Gastroesophageal sphincter (tissue), 3 donors: ENCODE data around the gene SELENBP1.

ENCODE experiments used
- CTCF ChIP-seq, 4 experiments: fragments of 200-600 bp in 2 of 4; fragments of 450-650 bp in 2 of 4; sonication (generic) in 1 of 4; IDR thresholded peaks; one replicate each; pipeline ENCODE4 v1.5.1; 2017 to 2019; ENCODE audit warnings: antibody characterized with exemption in 4 of 4, mild to moderate bottlenecking in 2 of 4, moderate library complexity in 2 of 4
- EP300 ChIP-seq: sonication (generic); formaldehyde crosslinking; IDR thresholded peaks from one replicate; pipeline ENCODE4 v1.6.1; 2017; ENCODE audit warnings: antibody characterized with exemption, mild to moderate bottlenecking
- POLR2A ChIP-seq, 2 donors: fragments of 450-650 bp; IDR thresholded peaks; one replicate each; pipeline ENCODE4 v1.6.1; 2017; ENCODE audit warnings: antibody characterized with exemption in 2 of 2, mild to moderate bottlenecking in 2 of 2, moderate library complexity in 1 of 2
- POLR2AphosphoS5 ChIP-seq: sonication (generic); formaldehyde crosslinking; IDR thresholded peaks from one replicate; pipeline ENCODE4 v1.6.1; 2017; ENCODE audit warnings: antibody characterized with exemption

DNA sequence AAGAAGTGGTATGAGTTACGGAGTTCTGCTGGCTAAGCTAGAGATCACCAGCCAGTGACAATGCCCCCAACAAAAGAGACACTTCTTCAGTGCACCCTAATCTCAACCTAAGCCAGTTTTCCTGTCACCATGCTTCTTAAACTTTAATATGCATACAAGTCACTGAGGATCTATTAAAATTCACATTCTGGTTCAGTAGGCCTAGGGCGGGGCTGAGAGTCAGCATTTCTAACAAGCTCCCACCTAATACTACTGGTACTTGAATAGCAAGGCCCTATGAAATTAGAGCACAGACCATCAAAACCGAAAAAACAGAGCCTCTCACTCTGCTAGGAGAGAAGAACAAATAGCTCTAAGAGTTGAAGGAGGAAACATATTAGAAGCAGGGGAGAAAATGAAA lies 34.8 kb upstream of the SELENBP1 start:
- no peak for TF ChIP-seq CTCF (IDR thresholded peaks at IDR 0.05)
- TF ChIP-seq POLR2A (IDR thresholded peaks at IDR 0.05): no peak
- no peak for TF ChIP-seq POLR2AphosphoS5
- no peak for TF ChIP-seq EP300
